ENCODE results near the gene POR. TPM values are rescaled to one million over a fixed set of nuclear protein-coding genes. Genes with fewer than 3 reads are reported as not detected.

Gene POR
- 115 and 266 TPM in 2 replicates for total RNA-seq (2016; rRNA removed; fragmentation: Illumina TruSeq; extraction: Trizol)
- total RNA-seq (2016; cell fraction: cytosol; rRNA removed; fragmentation: Illumina TruSeq; extraction: Trizol; ENCODE audit: low read depth): 43.6 and 47.9 TPM in 2 replicates
- total RNA-seq (2016; cell fraction: insoluble cytoplasmic fraction; rRNA removed; fragmentation: Illumina TruSeq; extraction: Trizol): 95.7 and 270 TPM in 2 replicates
- total RNA-seq (2016; cell fraction: membrane; rRNA removed; fragmentation: Illumina TruSeq; extraction: Trizol): 55.5 and 56.9 TPM in 2 replicates
- total RNA-seq (2016; cell fraction: nucleus; rRNA removed; fragmentation: Illumina TruSeq; extraction: Trizol): 260 and 301 TPM in 2 replicates
- 145 and 208 TPM in 2 replicates for polyA plus RNA-seq (2011; rRNA removed)
- polyA plus RNA-seq (2011; cell fraction: cytosol; rRNA removed): 143 and 190 TPM in 2 replicates
- polyA plus RNA-seq (2011; cell fraction: nucleus; rRNA removed): 1,024 and 1,039 TPM in 2 replicates
- polyA plus RNA-seq (2012): 325 and 360 TPM in 2 replicates
- polyA plus RNA-seq (2016; cell fraction: cytosol; fragmentation: Illumina TruSeq; extraction: Trizol; ENCODE audit: low read depth): 22.8 and 25.4 TPM in 2 replicates
- 63.7 and 80.6 TPM in 2 replicates for polyA plus RNA-seq (2016; cell fraction: insoluble cytoplasmic fraction; fragmentation: Illumina TruSeq; extraction: Trizol; ENCODE audit: low read depth)
- 25.4 and 30.4 TPM in 2 replicates for polyA plus RNA-seq (2016; cell fraction: membrane; fragmentation: Illumina TruSeq; extraction: Trizol; ENCODE audit: low read depth)
- 367 and 407 TPM in 2 replicates for polyA plus RNA-seq (2016; cell fraction: nucleus; fragmentation: Illumina TruSeq; extraction: Trizol; ENCODE audit: insufficient read depth, low read depth)
- polyA minus RNA-seq (2011; rRNA and poly(A)+ RNA removed; ENCODE audit: low replicate concordance): 85.0 and 445 TPM in 2 replicates
- polyA minus RNA-seq (2011; cell fraction: cytosol; rRNA and poly(A)+ RNA removed): 256 and 348 TPM in 2 replicates
- polyA minus RNA-seq (2011; cell fraction: nucleus; rRNA and poly(A)+ RNA removed): 174 and 240 TPM in 2 replicates
- percentile 90 among the genes with signal in this experiment for Bru-seq, nascent RNA
- BruChase-seq, experiment 1, labeled RNA remaining after a 6-hour chase: percentile 91 among the genes with signal in this experiment
- BruChase-seq, experiment 2, labeled RNA remaining after a 2-hour chase: percentile 89 among the genes with signal in this experiment
- long read RNA-seq, experiment 1, transcript POR-222 (4 exons, 1,028 nt): minor isoform, 6 of 295 reads
- long read RNA-seq, experiment 1, transcript POR-218 (16 exons, 2,522 nt): major isoform, 111 of 295 reads
- long read RNA-seq, experiment 1, partial matches to known transcripts: 157 of 295 reads
- long read RNA-seq, experiment 1, other reads (novel, unspliced or antisense): 20 of 295 reads
- long read RNA-seq, experiment 2, transcript POR-222 (4 exons, 1,028 nt): major isoform, 43 of 1,151 reads
- long read RNA-seq, experiment 2, transcript POR-218 (16 exons, 2,522 nt): minor isoform, 6 of 1,151 reads
- long read RNA-seq, experiment 2, partial matches to known transcripts: 945 of 1,151 reads
- long read RNA-seq, experiment 2, other reads (novel, unspliced or antisense): 157 of 1,151 reads

GRCh38 chr7:75914655-75915415 is at the start of gene POR:
Gene POR, plus strand, starts transcription at chr7:75915155. Its CDS starts 38,847 bp downstream, at chr7:75954002.
- no peaks in the 10 kb centered on the region for H3K9me3 ChIP-seq (ENCODE audit: low read length)
- ATAC-seq (peak; percentile 88), DNase-seq (ENCODE audit: low spot score) (peak; percentile 85), FAIRE-seq (no peak)
- CTCF ChIA-PET (ENCODE audit: low intra/inter-chr PET ratio, low total read pairs): no interaction called here
- peaks cover 70% of the 10 kb centered on the region for H3K4me1 ChIP-seq (ENCODE audit: insufficient read depth, low read length)
- in situ Hi-C loops (cut with HindIII; ENCODE audit: extremely low pct_ligation_motif_present, low pct_unique_long_range_greater_than_20kb): loop anchor here (5.0 kb wide), 2 partner anchors 38 to 42 kb away; partner anchors contain the start of gene RHBDD2
- no TSS peak for BruUV-seq (replicated peaks)
- intact Hi-C loops (cut with micrococcal nuclease; ENCODE audit: unreplicated experiment): loop anchor here (1.0 kb wide), 1 partner anchor 9 kb away; no protein-coding TSS in a partner anchor
- H3K36me3 ChIP-seq (replicated peaks in 1 of 2; ENCODE audit: control insufficient read depth in 1 of 2, insufficient read depth in 2 of 2, low read length in 2 of 2): no peaks in the 10 kb centered on the region
- no peak within 1 kb of the TSS for H2AFZ ChIP-seq (ENCODE audit: low read length)
- H3K27me3 ChIP-seq (ENCODE audit: control insufficient read depth in 1 of 2, insufficient read depth in 2 of 2, low read length in 2 of 2): no peaks in the 10 kb centered on the region; a peak in 1 of 5 replicates
- peak within 1 kb of the TSS; percentile 91 to 97 (median 95) for H3K4me3 ChIP-seq (replicated peaks in 1 of 3; ENCODE audit: insufficient read depth in 1 of 3, low read depth in 2 of 3, low read length in 3 of 3)
- H3K79me2 ChIP-seq (ENCODE audit: insufficient read depth, low read length): peaks cover 56% of the 10 kb centered on the region
- peak within 1 kb of the TSS; percentile 99 for H3K9ac ChIP-seq (ENCODE audit: insufficient read depth, low read depth, low read length)
- POLR2A ChIA-PET: interaction anchor here (0.8 to 4.4 kb wide), 26 partner anchors 8 to 105 kb away, joined by 3 to 78 read pairs (median 4); partner anchors contain the start of genes RHBDD2 and TMEM120A
- H3K27ac ChIP-seq (ENCODE audit: extremely low read length, insufficient read depth, low read length): peak within 1 kb of the TSS; percentile 92
- peak within 1 kb of the TSS; percentile 82 for H3K4me2 ChIP-seq (ENCODE audit: low read depth, low read length)
- 2% methylated on average over 10 of the region's 82 CpGs for WGBS (ENCODE audit: low lambda C conversion rate)
- peaks cover 34% of the 10 kb centered on the region for H4K20me1 ChIP-seq (ENCODE audit: insufficient read depth, low read length)
- peak; percentile 81 for TF ChIP-seq ZBTB38 (CRISPR knock-in tag; IDR thresholded peaks at IDR 0.05)
- TF ChIP-seq SATB2 (CRISPR knock-in tag; IDR thresholded peaks at IDR 0.05): peak; percentile 53; the same call in 1 of the 2 replicates
- peak; percentile 23 for TF ChIP-seq BRD4 (CRISPR knock-in tag; IDR thresholded peaks at IDR 0.05)
- peak; percentile 83; the same call in 1 of the 2 replicates for TF ChIP-seq MAZ (IDR thresholded peaks at IDR 0.05; ENCODE audit: borderline replicate concordance, low read depth, low read length)
- peak; percentile 96 for TF ChIP-seq MAZ (CRISPR knock-in tag; IDR thresholded peaks at IDR 0.05; ENCODE audit: low read depth)
- peak; percentile 100 for TF ChIP-seq ZBED4 (CRISPR knock-in tag; IDR thresholded peaks at IDR 0.05; ENCODE audit: borderline replicate concordance)
- TF ChIP-seq ZNF660 (CRISPR knock-in tag; IDR thresholded peaks at IDR 0.05; ENCODE audit: borderline replicate concordance, low read depth): no peak
- no peak for TF ChIP-seq SIN3B (IDR thresholded peaks at IDR 0.05; ENCODE audit: low read length)
- TF ChIP-seq ZNF44 (CRISPR knock-in tag; IDR thresholded peaks at IDR 0.05): peak; percentile 14; the same call in 1 of the 2 replicates
- TF ChIP-seq CHD4 (IDR thresholded peaks at IDR 0.05; ENCODE audit: borderline replicate concordance, low read length): no peak
- TF ChIP-seq ZNF766 (CRISPR knock-in tag; IDR thresholded peaks at IDR 0.05; ENCODE audit: borderline replicate concordance): peak; percentile 45; the same call in 1 of the 2 replicates
- peak; percentile 65; the same call in 1 of the 2 replicates for TF ChIP-seq MXD1 (CRISPR knock-in tag; IDR thresholded peaks at IDR 0.05)
